ENCODE measurements around the gene KCNH4. TPM values are rescaled to one million over a fixed set of nuclear protein-coding genes. Genes with fewer than 3 reads are reported as not detected.
A peak's percentile ranks its signal among the peaks of the same experiment; 100 is the strongest.

The KCNH4 gene
- total RNA-seq, 1 donor from 2014 or later: not detected

DNA sequence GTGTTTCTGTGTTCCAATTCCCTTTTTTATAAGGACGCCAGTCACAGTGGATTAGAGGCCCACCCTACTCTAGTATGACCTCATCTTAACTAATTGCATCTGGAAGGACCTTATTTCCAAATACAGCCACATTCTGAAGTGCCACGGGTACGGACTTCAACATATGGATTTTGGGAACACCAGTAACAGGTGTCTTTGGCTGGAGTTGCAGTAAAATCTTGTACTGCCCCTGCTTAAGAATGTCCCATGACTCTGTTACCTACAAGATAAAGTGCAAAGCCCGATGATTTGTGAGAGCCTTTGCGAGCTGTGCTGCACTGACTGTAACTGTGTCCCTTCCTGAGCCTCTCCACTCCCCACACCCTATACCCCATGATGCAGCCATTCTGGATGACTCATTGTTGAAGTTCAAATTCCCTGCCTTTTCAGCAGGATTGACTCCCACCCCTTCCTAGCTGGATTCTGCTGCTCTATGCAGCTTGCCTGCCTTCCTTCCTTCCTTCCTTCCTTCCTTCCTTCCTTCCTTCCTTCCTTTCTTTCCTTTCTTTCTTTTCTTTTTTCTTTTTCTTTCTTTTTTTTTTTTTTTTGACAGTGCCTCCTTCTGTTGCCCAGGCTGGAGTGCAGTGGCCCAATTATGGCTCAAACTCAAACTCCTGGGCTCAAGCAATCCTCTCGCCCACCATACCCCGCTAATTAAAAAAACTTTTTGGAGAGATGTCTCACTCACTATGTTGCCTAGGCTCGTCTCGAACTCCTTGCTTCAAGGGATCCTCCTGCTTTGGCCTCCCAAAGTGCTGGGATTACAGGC is 2.2 kb upstream of the KCNH4 start:
- H3K9ac ChIP-seq: no peak overlapping the region
- H3K27me3 Mint-ChIP-seq (ENCODE audit: insufficient read depth, low read depth): peaks cover 44% of the 10 kb centered on the region
- DNase-seq (ENCODE audit: low spot score): no peak
- H3K27ac ChIP-seq: no peak overlapping the region
- H3K36me3 ChIP-seq: no peaks in the 10 kb centered on the region
- H3K4me3 Mint-ChIP-seq: peak overlapping the region; percentile 80
- peaks cover 34% of the 10 kb centered on the region for H4K20me1 ChIP-seq (ENCODE audit: low read depth)
- peaks cover 31% of the 10 kb centered on the region for H3K4me1 Mint-ChIP-seq
- no peaks in the 10 kb centered on the region for H3K36me3 Mint-ChIP-seq
- H3K4me1 ChIP-seq: peaks cover 30% of the 10 kb centered on the region
- H3F3A ChIP-seq (ENCODE audit: low read depth): peaks cover 36% of the 10 kb centered on the region
- H3K4me3 ChIP-seq: peak overlapping the region; percentile 44
- H3K27ac Mint-ChIP-seq: no peak overlapping the region
- TF ChIP-seq EZH2phosphoT487 (IDR thresholded peaks at IDR 0.05) (peak; percentile 12), CTCF (IDR thresholded peaks at IDR 0.05) (no peak), EZH2 (IDR thresholded peaks at IDR 0.05) (no peak)
- peak overlapping the region; percentile 82 for H2AFZ ChIP-seq (replicated peaks)
- peak overlapping the region; percentile 75 for H3K4me2 ChIP-seq
- peaks cover 78% of the 10 kb centered on the region for H3K27me3 ChIP-seq
- H3K79me2 ChIP-seq (ENCODE audit: low read depth): no peaks in the 10 kb centered on the region
- H3K9me3 ChIP-seq (ENCODE audit: low read depth): no peaks in the 10 kb centered on the region
- no peaks in the 10 kb centered on the region for H3K9me3 Mint-ChIP-seq

- DNase-seq (ENCODE audit: low spot score): no peak
- no peak overlapping the region for H3K27ac ChIP-seq
- no peaks in the 10 kb centered on the region for H3K36me3 ChIP-seq
- H3K4me1 ChIP-seq: peaks cover 30% of the 10 kb centered on the region
- no peaks in the 10 kb centered on the region for H3K9me3 Mint-ChIP-seq
- H3F3A ChIP-seq (ENCODE audit: low read depth): peaks cover 36% of the 10 kb centered on the region
- no peak overlapping the region for H3K9ac ChIP-seq
- TF ChIP-seq CTCF (IDR thresholded peaks at IDR 0.05): no peak
- no peak for TF ChIP-seq EZH2phosphoT487 (IDR thresholded peaks at IDR 0.05)
- no peak for TF ChIP-seq EZH2 (IDR thresholded peaks at IDR 0.05)
- no peak overlapping the region for H3K4me2 ChIP-seq
- peaks cover 48% of the 10 kb centered on the region for H3K27me3 Mint-ChIP-seq (ENCODE audit: insufficient read depth, low read depth)
- peaks cover 84% of the 10 kb centered on the region for H3K27me3 ChIP-seq
- peak overlapping the region; percentile 55 for H3K4me3 Mint-ChIP-seq
- no peaks in the 10 kb centered on the region for H3K9me3 ChIP-seq (ENCODE audit: low read depth)
- H3K36me3 Mint-ChIP-seq: no peaks in the 10 kb centered on the region
- H3K4me3 ChIP-seq: no peak overlapping the region
- no peak overlapping the region for H3K27ac Mint-ChIP-seq
- H2AFZ ChIP-seq (replicated peaks): no peak overlapping the region
- H3K4me1 Mint-ChIP-seq: peaks cover 31% of the 10 kb centered on the region
- H3K79me2 ChIP-seq (ENCODE audit: low read depth): no peaks in the 10 kb centered on the region
- peaks cover 34% of the 10 kb centered on the region for H4K20me1 ChIP-seq (ENCODE audit: low read depth)
These were observed 887 bp upstream of the KCNH4 start for GRCh38 chr17:42181851-42182207.

- H3K27ac Mint-ChIP-seq: no peak overlapping the region
- Histone ChIP-seq H3F3A (ENCODE audit: low read depth) (peaks cover 30% of the 10 kb centered on the region), H2AFZ (replicated peaks) (no peak overlapping the region), H3K36me3 (no peaks in the 10 kb centered on the region), H3K9ac (no peak overlapping the region), H3K4me1 (peaks cover 22% of the 10 kb centered on the region), H3K27me3 (peaks cover 80% of the 10 kb centered on the region), H3K4me3 (peak overlapping the region; percentile 33), H3K27ac (no peak overlapping the region), H3K79me2 (ENCODE audit: low read depth) (no peaks in the 10 kb centered on the region), H3K9me3 (ENCODE audit: low read depth) (no peaks in the 10 kb centered on the region), H3K4me2 (peak overlapping the region; percentile 80), H4K20me1 (ENCODE audit: low read depth) (peaks cover 27% of the 10 kb centered on the region)
- H3K36me3 Mint-ChIP-seq: no peaks in the 10 kb centered on the region
- peak overlapping the region; percentile 76 for H3K4me3 Mint-ChIP-seq
- H3K4me1 Mint-ChIP-seq: peaks cover 22% of the 10 kb centered on the region
- no peaks in the 10 kb centered on the region for H3K9me3 Mint-ChIP-seq
- peaks cover 51% of the 10 kb centered on the region for H3K27me3 Mint-ChIP-seq (ENCODE audit: insufficient read depth, low read depth)
- peak; percentile 67 for TF ChIP-seq EZH2phosphoT487 (IDR thresholded peaks at IDR 0.05)
- peak; percentile 66 for TF ChIP-seq EZH2 (IDR thresholded peaks at IDR 0.05)
- TF ChIP-seq CTCF (IDR thresholded peaks at IDR 0.05): no peak
- DNase-seq (ENCODE audit: low spot score): peak; percentile 47
These were observed 476 bp downstream of the KCNH4 start for GRCh38 chr17:42180411-42180921.
